IMR-90 (cell line): ENCODE data around the gene CLEC4A. TPM values are rescaled to one million over a fixed set of nuclear protein-coding genes. Genes with fewer than 3 reads are reported as not detected.
"Not testable (repeated sequence)": the region's sequence is repeated elsewhere in the genome, so short reads cannot be mapped to it uniquely, and the experiment has no call there.

Source experiments
- ATAC-seq: fragments of 200-7000 bp; cut with Tn5 transposase; 2 replicates; pipeline ENCODE4 v1.9.1; 2020; ENCODE audit warnings: low read depth, mild to moderate bottlenecking, moderate library complexity
- BruUV-seq: library from RNA; stranded (reverse); fragments of 400-500 nt; replicated peaks from 2 replicates; lab custom pipeline; 2021; lab: Mats Ljungman, UMichigan
- CTCF ChIA-PET: fragments of 300-600 bp; formaldehyde crosslinking; extraction: SDS; loops from one replicate; lab custom pipeline; 2021; ENCODE audit warnings: antibody characterized with exemption; lab: Yijun Ruan, JAX
- POLR2A ChIA-PET: fragments of 300-600 bp; sonication (Branson Sonifier 250); formaldehyde crosslinking; loops from one replicate; lab custom pipeline; 2022; ENCODE audit warnings: antibody characterized with exemption; ENCODE audit not compliant: unreplicated experiment; lab: Charles Lee
- DNase-seq: peaks from one replicate; pipeline ENCODE4 v3.0.0; 2013
- H2AFZ ChIP-seq: replicated peaks from 2 replicates; pipeline ENCODE3; 2013; ENCODE audit warnings: low read length, mild to moderate bottlenecking; ENCODE audit not compliant: poor library complexity
- H2AK5ac ChIP-seq: 2 replicates; pipeline ENCODE4 v1.6.1; 2013; ENCODE audit warnings: low read depth, low read length, inconsistent platforms
- H2AK9ac ChIP-seq: replicated peaks from 2 replicates; pipeline ENCODE3; 2013; ENCODE audit warnings: mild to moderate bottlenecking, low read depth, low read length, moderate library complexity; ENCODE audit not compliant: poor library complexity
- H2BK120ac ChIP-seq: 2 replicates; pipeline ENCODE4 v1.6.1; 2013; ENCODE audit warnings: low read depth, low read length, inconsistent platforms
- H2BK15ac ChIP-seq: 3 replicates; pipeline ENCODE4 v1.6.1; 2013; ENCODE audit warnings: low read depth, low read length, inconsistent platforms
- H2BK20ac ChIP-seq: 2 replicates; pipeline ENCODE4 v1.6.1; 2013; ENCODE audit warnings: low read depth, mild to moderate bottlenecking, inconsistent platforms, low read length, moderate library complexity
- H2BK5ac ChIP-seq: 2 replicates; pipeline ENCODE4 v1.6.1; 2013; ENCODE audit warnings: mild to moderate bottlenecking, low read depth, low read length, inconsistent platforms; ENCODE audit not compliant: poor library complexity, severe bottlenecking
- H3K14ac ChIP-seq: replicated peaks from 2 replicates; pipeline ENCODE4 v1.6.1; 2013; ENCODE audit warnings: low read depth, low read length, inconsistent platforms
- H3K18ac ChIP-seq: 2 replicates; pipeline ENCODE4 v1.6.1; 2013; ENCODE audit warnings: low read depth, low read length, control low read depth
- H3K23ac ChIP-seq: 2 replicates; pipeline ENCODE4 v1.6.1; 2013; ENCODE audit warnings: low read depth, low read length, inconsistent platforms
- H3K27ac ChIP-seq: 2 replicates; pipeline ENCODE4 v1.5.1; 2013; ENCODE audit warnings: mild to moderate bottlenecking, control low read depth, low read length; ENCODE audit not compliant: insufficient read depth
- H3K27me3 ChIP-seq: 2 replicates; pipeline ENCODE4 v1.6.1; 2013; ENCODE audit warnings: low read length; ENCODE audit not compliant: control insufficient read depth, insufficient read depth
- H3K36me3 ChIP-seq: 2 replicates; pipeline ENCODE4 v1.6.1; 2013; ENCODE audit warnings: low read length, mixed read lengths; ENCODE audit not compliant: control insufficient read depth, insufficient read depth
- H3K4ac ChIP-seq: 2 replicates; pipeline ENCODE4 v1.6.1; 2013; ENCODE audit warnings: low read depth, low read length, inconsistent platforms
- H3K4me1 ChIP-seq: 2 replicates; pipeline ENCODE4 v1.6.1; 2013; ENCODE audit warnings: low read length, mixed read lengths; ENCODE audit not compliant: control insufficient read depth, insufficient read depth
- H3K4me2 ChIP-seq: 2 replicates; pipeline ENCODE4 v1.6.1; 2013; ENCODE audit warnings: low read depth, mild to moderate bottlenecking, control low read depth, low read length, moderate library complexity
- H3K4me3 ChIP-seq: 2 replicates; pipeline ENCODE4 v1.5.1; 2013; ENCODE audit warnings: low read depth, mild to moderate bottlenecking, control low read depth, low read length, moderate library complexity; ENCODE audit not compliant: insufficient read depth
- H3K56ac ChIP-seq: 2 replicates; pipeline ENCODE4 v1.6.1; 2013; ENCODE audit warnings: low read length, inconsistent platforms; ENCODE audit not compliant: insufficient read depth; ENCODE audit errors: extremely low read depth
- H3K79me1 ChIP-seq, 2 experiments: 2 replicates each; pipeline ENCODE4 v1.6.1; 2013; ENCODE audit warnings: low read length in 2 of 2, inconsistent platforms in 1 of 2, low read depth in 1 of 2
- H3K9ac ChIP-seq: 2 replicates; pipeline ENCODE4 v1.6.1; 2013; ENCODE audit warnings: low read depth, low read length, control low read depth
- H3K9me1 ChIP-seq: 2 replicates; pipeline ENCODE4 v1.6.1; 2013; ENCODE audit warnings: low read length, inconsistent platforms; ENCODE audit not compliant: insufficient read depth
- H3K9me3 ChIP-seq: 2 replicates; pipeline ENCODE4 v1.6.1; 2013; ENCODE audit warnings: low read length; ENCODE audit not compliant: control insufficient read depth, insufficient read depth
- H4K20me1 ChIP-seq: 2 replicates; pipeline ENCODE4 v1.6.1; 2013; ENCODE audit warnings: low read length, inconsistent platforms; ENCODE audit not compliant: insufficient read depth
- H4K5ac ChIP-seq: 2 replicates; pipeline ENCODE4 v1.6.1; 2013; ENCODE audit warnings: mild to moderate bottlenecking, low read depth, low read length, control low read depth
- H4K8ac ChIP-seq, 2 experiments: 2 replicates each; pipeline ENCODE4 v1.6.1; 2013; ENCODE audit warnings: low read depth in 2 of 2, low read length in 2 of 2, control low read depth in 1 of 2, inconsistent platforms in 1 of 2
- H4K91ac ChIP-seq: 2 replicates; pipeline ENCODE4 v1.6.1; 2013; ENCODE audit warnings: low read depth, low read length, inconsistent platforms; ENCODE audit not compliant: insufficient read depth
- CTCF ChIP-seq: conservative IDR thresholded peaks from 2 replicates; pipeline ENCODE4 v1.5.1; 2012; ENCODE audit warnings: mild to moderate bottlenecking, low read depth, low read length, improper control_type of control experiment
- WGBS, 2 experiments: methylation state at CpG; one replicate each; pipeline versions ENCODE4 v1.1.5 to v1.1.7; 2013; ENCODE audit warnings: missing lambda C conversion rate in 2 of 2; ENCODE audit not compliant: insufficient read length in 1 of 2; ENCODE audit errors: extremely low coverage in 2 of 2; 5-methylcytosine and 5-hydroxymethylcytosine counted together
- dilution Hi-C: fragments of 300-500 bp; cut with HindIII; formaldehyde crosslinking; loops from one replicate; pipeline ENCODE4 v1.14.3; 2018; ENCODE audit warnings: low sequenced_read_pairs; ENCODE audit not compliant: unreplicated experiment
- in situ Hi-C: fragments of 300-500 bp; cut with MboI; formaldehyde crosslinking; loops from 3 replicates; pipeline ENCODE4 v1.14.3; 2019; ENCODE audit warnings: low sequenced_read_pairs, inconsistent platforms, mixed read lengths
- intact Hi-C: fragments of 100-400 bp; cut with micrococcal nuclease; formaldehyde crosslinking; loops from 2 replicates; pipeline ENCODE4 v1.10.0; 2022
- polyA plus RNA-seq, 3 experiments: library from polyadenylated mRNA; depleted of rRNA; stranded (reverse); fragments of >200 nt; gene quantifications; 2 replicates each; pipeline ENCODE4 v1.2.3, GENCODE V29; 2012; ENCODE audit warnings: low replicate concordance in 1 of 3
- total RNA-seq: library from RNA; depleted of rRNA; stranded (reverse); fragments of >200 nt; gene quantifications from 2 replicates; pipeline ENCODE4 v1.2.3, GENCODE V29; 2012; rRNA removed

Gene CLEC4A
- total and polyA plus RNA-seq, 2 of the 4 experiments (the other 2 are of a cell fraction): 0.29 TPM; not detected in 1

DNA sequence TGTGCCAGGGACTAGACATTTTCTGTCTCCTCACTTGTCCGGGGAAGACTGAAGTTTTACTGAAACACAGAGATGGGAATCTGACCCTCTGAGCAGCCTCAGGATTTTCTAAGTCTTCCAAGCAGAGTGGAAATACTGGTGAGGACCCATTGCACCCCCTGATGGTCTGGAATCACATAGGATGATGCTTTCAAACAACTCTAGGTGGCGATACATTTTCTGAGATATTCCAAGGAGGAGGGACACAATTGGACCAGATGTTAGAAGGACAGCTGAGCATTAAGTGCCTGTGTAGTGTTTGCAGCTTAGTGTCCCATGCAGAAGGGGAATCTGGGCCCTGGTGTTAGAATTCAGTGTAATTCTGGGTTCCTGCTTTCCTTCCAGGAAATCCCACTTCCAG is 64.7 kb downstream of the CLEC4A start:
- not testable (repeated sequence) for H2BK120ac ChIP-seq

More for the DNA sequence above, 64.7 kb downstream of the CLEC4A start:
- H3K4ac ChIP-seq, H2AK5ac ChIP-seq, CTCF ChIA-PET, H4K91ac ChIP-seq, H2BK15ac ChIP-seq, POLR2A ChIA-PET, H3K18ac ChIP-seq, H4K5ac ChIP-seq, intact Hi-C loops, dilution Hi-C loops, H4K8ac ChIP-seq, in situ Hi-C loops, H3K9ac ChIP-seq, H4K20me1 ChIP-seq, H2BK5ac ChIP-seq, H3K4me1 ChIP-seq, H2AFZ ChIP-seq, H3K9me3 ChIP-seq, H3K56ac ChIP-seq, H3K27ac ChIP-seq, ATAC-seq, H3K23ac ChIP-seq, H3K36me3 ChIP-seq, H3K4me2 ChIP-seq, H3K79me1 ChIP-seq, H3K9me1 ChIP-seq, H3K4me3 ChIP-seq, DNase-seq, H2AK9ac ChIP-seq, H2BK20ac ChIP-seq, BruUV-seq, H3K27me3 ChIP-seq, H3K14ac ChIP-seq: not testable (repeated sequence)
- WGBS, 2 experiments: 100% methylated on average over 1 of the region's 2 CpGs; no CpG with 5 or more reads in 1 of the 2 experiments
- 0 out of 2 replicates have a peak, but pooled peaks have one; percentile 11 for TF ChIP-seq CTCF

Other genes starting within 250 kb of the CLEC4A start
- gene SLC2A3, start 187.4 kb upstream of the CLEC4A start, total RNA-seq: 54.8 and 113 TPM in 2 replicates
- gene SLC2A3, start 187.4 kb upstream of the CLEC4A start, polyA plus RNA-seq (2012; rRNA removed): 38.2 and 46.1 TPM in 2 replicates
- gene FOXJ2, start 90.9 kb upstream of the CLEC4A start, total RNA-seq: 3.0 and 3.9 TPM in 2 replicates
- gene FOXJ2, start 90.9 kb upstream of the CLEC4A start, polyA plus RNA-seq (2012; rRNA removed): 8.4 and 8.5 TPM in 2 replicates
- gene C3AR1, start 57.3 kb upstream of the CLEC4A start, total RNA-seq: 0.28 and 0.36 TPM in 2 replicates
- gene C3AR1, start 57.3 kb upstream of the CLEC4A start, polyA plus RNA-seq (2012; rRNA removed): 0.31 and 0.42 TPM in 2 replicates
- gene NECAP1, start 41.3 kb upstream of the CLEC4A start, total RNA-seq: 37.3 and 44.2 TPM in 2 replicates
- 32.2 and 35.6 TPM in 2 replicates for gene NECAP1, start 41.3 kb upstream of the CLEC4A start, polyA plus RNA-seq (2012; rRNA removed)
- not detected in 2 replicates for gene ZNF705A, start 33.4 kb downstream of the CLEC4A start, total RNA-seq
- not detected in 2 replicates for gene ZNF705A, start 33.4 kb downstream of the CLEC4A start, polyA plus RNA-seq (2012; rRNA removed)
- under 0.01 TPM in 1 of 2 replicates, not detected in the other for gene FAM90A1, start 104.0 kb downstream of the CLEC4A start, total RNA-seq
- gene FAM90A1, start 104.0 kb downstream of the CLEC4A start, polyA plus RNA-seq (2012; rRNA removed): 0.09 and 0.11 TPM in 2 replicates